SK-N-MC (cell line): ENCODE data around the gene SLC25A15.
"Not testable (repeated sequence)": the region's sequence is repeated elsewhere in the genome, so short reads cannot be mapped to it uniquely, and the experiment has no call there.

ENCODE experiments used
- DNase-seq: peaks from one replicate; pipeline ENCODE4 v3.0.0-alpha.2; 2011; ENCODE audit warnings: low read depth, low spot score
- H3K27ac ChIP-seq: fragments of 200-600 bp; sonication (generic); 2 replicates; pipeline ENCODE4 v1.5.1; 2016; ENCODE audit warnings: mixed run types
- H3K36me3 ChIP-seq: fragments of 200-600 bp; sonication (generic); 2 replicates; pipeline ENCODE4 v1.6.1; 2017; ENCODE audit warnings: antibody characterized with exemption, low read length, mixed read lengths; ENCODE audit not compliant: insufficient read depth
- H3K4me3 ChIP-seq: fragments of 200-600 bp; sonication (generic); 2 replicates; pipeline ENCODE4 v1.5.1; 2016
- H3K9ac ChIP-seq: fragments of 200-600 bp; sonication (generic); 2 replicates; pipeline ENCODE4 v1.8.0; 2017; ENCODE audit warnings: mixed run types, mixed read lengths; ENCODE audit not compliant: insufficient read length
- H3K9me3 ChIP-seq: fragments of 200-600 bp; sonication (generic); 2 replicates; pipeline ENCODE4 v1.6.1; 2017; ENCODE audit warnings: low read depth, mild to moderate bottlenecking, antibody characterized with exemption, low read length, moderate library complexity, mixed read lengths
- EZH2 ChIP-seq: fragments of 200-600 bp; sonication (generic); IDR thresholded peaks from one replicate; pipeline ENCODE4 v1.6.1; 2017; ENCODE audit warnings: antibody characterized with exemption
- FOXP2 ChIP-seq: optimal IDR thresholded peaks from 2 replicates; pipeline ENCODE3; 2011; ENCODE audit warnings: mild to moderate bottlenecking, moderate library complexity; ENCODE audit not compliant: insufficient read depth; ENCODE audit errors: extremely low read length, control extremely low read depth
- POLR2AphosphoS5 ChIP-seq: IDR thresholded peaks from 2 replicates; pipeline ENCODE4 v1.6.1; 2012; ENCODE audit warnings: mild to moderate bottlenecking, low read depth, low read length, borderline replicate concordance

Gene SLC25A15

GRCh38 chr13:40777809-40778175 is 11.6 kb upstream of the SLC25A15 start:
- no peaks in the 10 kb centered on the region for H3K9me3 ChIP-seq
- no peak overlapping the region for H3K27ac ChIP-seq
- no peak overlapping the region for H3K9ac ChIP-seq
- DNase-seq: no peak
- H3K36me3 ChIP-seq: no peaks in the 10 kb centered on the region
- no peak overlapping the region for H3K4me3 ChIP-seq
- TF ChIP-seq POLR2AphosphoS5: no peak
- TF ChIP-seq EZH2: no peak
- no peak for TF ChIP-seq FOXP2

GRCh38 chr13:40779049-40779448 is 10.4 kb upstream of the SLC25A15 start:
- no peak overlapping the region for H3K27ac ChIP-seq
- no peaks in the 10 kb centered on the region for H3K36me3 ChIP-seq
- no peak overlapping the region for H3K4me3 ChIP-seq
- H3K9ac ChIP-seq: no peak overlapping the region
- TF ChIP-seq EZH2 (no peak), POLR2AphosphoS5 (no peak), FOXP2 (no peak)
- no peak for DNase-seq
- H3K9me3 ChIP-seq: no peaks in the 10 kb centered on the region

- DNase-seq: no peak
Observed at GRCh38 chr13:40779796-40780285, 9.6 kb upstream of the SLC25A15 start.

GRCh38 chr13:40780822-40781401 is 8.5 kb upstream of the SLC25A15 start:
- no peak for DNase-seq
- Histone ChIP-seq H3K4me3 (no peak overlapping the region), H3K9ac (no peak overlapping the region), H3K9me3 (no peaks in the 10 kb centered on the region), H3K27ac (no peak overlapping the region), H3K36me3 (no peaks in the 10 kb centered on the region)
- TF ChIP-seq EZH2: no peak
- no peak for TF ChIP-seq POLR2AphosphoS5
- TF ChIP-seq FOXP2: no peak

More at GRCh38 chr13:40779796-40780285, 9.6 kb upstream of the SLC25A15 start:
- Histone ChIP-seq H3K9me3 (no peaks in the 10 kb centered on the region), H3K9ac (no peak overlapping the region), H3K27ac (no peak overlapping the region), H3K4me3 (no peak overlapping the region), H3K36me3 (no peaks in the 10 kb centered on the region)
- TF ChIP-seq EZH2 (no peak), FOXP2 (no peak), POLR2AphosphoS5 (no peak)

GRCh38 chr13:40781717-40782116 is 7.7 kb upstream of the SLC25A15 start:
- Histone ChIP-seq H3K4me3 (no peak overlapping the region), H3K9ac (no peak overlapping the region), H3K9me3 (no peaks in the 10 kb centered on the region), H3K36me3 (no peaks in the 10 kb centered on the region), H3K27ac (no peak overlapping the region)
- TF ChIP-seq POLR2AphosphoS5: no peak
- TF ChIP-seq FOXP2: no peak
- TF ChIP-seq EZH2: no peak
- DNase-seq: no peak

- not testable (repeated sequence) for H3K9me3 ChIP-seq, H3K27ac ChIP-seq, H3K9ac ChIP-seq, DNase-seq, H3K4me3 ChIP-seq, H3K36me3 ChIP-seq
Observed at GRCh38 chr13:40782971-40783370, 6.4 kb upstream of the SLC25A15 start.

- H3K36me3 ChIP-seq: no peaks in the 10 kb centered on the region
- H3K27ac ChIP-seq: no peak overlapping the region
- TF ChIP-seq EZH2: no peak
- TF ChIP-seq FOXP2: no peak
- TF ChIP-seq POLR2AphosphoS5: no peak
- no peaks in the 10 kb centered on the region for H3K9me3 ChIP-seq
- no peak for DNase-seq
- no peak overlapping the region for H3K4me3 ChIP-seq
- no peak overlapping the region for H3K9ac ChIP-seq
Observed at GRCh38 chr13:40784540-40784939, 4.9 kb upstream of the SLC25A15 start.

- TF ChIP-seq EZH2 (no peak), FOXP2 (no peak), POLR2AphosphoS5 (no peak)
- Histone ChIP-seq H3K9ac (no peak overlapping the region), H3K9me3 (no peaks in the 10 kb centered on the region), H3K36me3 (no peaks in the 10 kb centered on the region), H3K27ac (no peak overlapping the region), H3K4me3 (no peak overlapping the region)
- no peak for DNase-seq
Observed at GRCh38 chr13:40786568-40786996, 2.8 kb upstream of the SLC25A15 start.

GRCh38 chr13:40787062-40787461 is 2.3 kb upstream of the SLC25A15 start:
- no peak for DNase-seq
- H3K27ac ChIP-seq: no peak overlapping the region
- no peak for TF ChIP-seq FOXP2
- TF ChIP-seq EZH2: no peak
- no peak for TF ChIP-seq POLR2AphosphoS5

GRCh38 chr13:40788540-40789274 is 704 bp upstream of the SLC25A15 start:
- H3K27ac ChIP-seq, H3K9me3 ChIP-seq, H3K36me3 ChIP-seq, DNase-seq: not testable (repeated sequence)
- peak overlapping the region; percentile 87 for H3K9ac ChIP-seq
- peak overlapping the region; percentile 84 for H3K4me3 ChIP-seq

More at GRCh38 chr13:40787062-40787461, 2.3 kb upstream of the SLC25A15 start:
- no peak overlapping the region for H3K9ac ChIP-seq
- no peak overlapping the region for H3K4me3 ChIP-seq
- no peaks in the 10 kb centered on the region for H3K9me3 ChIP-seq
- H3K36me3 ChIP-seq: no peaks in the 10 kb centered on the region
